GM12878 (cell line): ENCODE results near the gene BLOC1S5. TPM values are rescaled to one million over a fixed set of nuclear protein-coding genes. Genes with fewer than 3 reads are reported as not detected.

Experiments used
- CBX3 ChIP-seq: fragments of 200-600 bp; sonication (generic); IDR thresholded peaks from 2 replicates; pipeline ENCODE4 v1.6.1; 2016; ENCODE audit warnings: low read depth, borderline replicate concordance
- CHD4 ChIP-seq: fragments of 200-600 bp; sonication (generic); IDR thresholded peaks from 2 replicates; pipeline ENCODE4 v1.6.1; 2016; ENCODE audit warnings: mild to moderate bottlenecking
- FOXK2 ChIP-seq: fragments of 450-650 bp; IDR thresholded peaks from 2 replicates; pipeline ENCODE4 v1.6.1; 2017; ENCODE audit warnings: mild to moderate bottlenecking, moderate library complexity
- MTA2 ChIP-seq: fragments of 450-650 bp; IDR thresholded peaks from 2 replicates; pipeline ENCODE4 v1.6.1; 2016; ENCODE audit warnings: low read depth, mild to moderate bottlenecking, moderate library complexity
- POLR2A ChIP-seq: IDR thresholded peaks from 2 replicates; pipeline ENCODE4 v1.6.1; 2011; ENCODE audit warnings: low read depth, mild to moderate bottlenecking, low read length
- SIN3A ChIP-seq: IDR thresholded peaks from 2 replicates; pipeline ENCODE4 v1.6.1; 2012; ENCODE audit warnings: low read depth, low read length, improper control_type of control experiment
- SMAD5 ChIP-seq: IDR thresholded peaks from 2 replicates; pipeline ENCODE4 v1.6.1; 2016; ENCODE audit warnings: antibody characterized with exemption, low read depth
- ZBTB11 ChIP-seq: fragments of 450-650 bp; formaldehyde crosslinking; IDR thresholded peaks from 2 replicates; pipeline ENCODE4 v1.5.0; 2022; ENCODE audit warnings: mild to moderate bottlenecking, missing genetic modification characterization
- ZNF622 ChIP-seq: fragments of 450-650 bp; IDR thresholded peaks from 2 replicates; pipeline ENCODE4 v1.6.1; 2017; ENCODE audit warnings: mild to moderate bottlenecking, inconsistent platforms
- ZSCAN29 ChIP-seq: fragments of 450-650 bp; IDR thresholded peaks from 2 replicates; pipeline ENCODE4 v1.6.1; 2017; ENCODE audit warnings: mild to moderate bottlenecking, moderate library complexity
- ZZZ3 ChIP-seq: IDR thresholded peaks from 2 replicates; pipeline ENCODE4 v1.6.1; 2011; ENCODE audit warnings: low read depth; ENCODE audit not compliant: control insufficient read depth, insufficient read length
- polyA plus RNA-seq, 11 experiments: library from polyadenylated mRNA; depleted of rRNA in 4 of 11; unstranded in 6 of 11; stranded (reverse) in 5 of 11; fragments of >200 nt; fragmentation: Nextera tagmentation in 4 of 11; fragmentation: Illumina TruSeq in 1 of 11; extraction: Ambion mirVana in 4 of 11; extraction: Trizol in 1 of 11; gene quantifications; 1 replicate in 1 of 11; 2 replicates in 10 of 11; pipeline versions ENCODE4 v1.2.1 to v1.2.3, GENCODE V29; 2011 to 2016; ENCODE audit warnings: inconsistent platforms in 2 of 11, missing spikeins in 2 of 11, low read depth in 1 of 11
- total RNA-seq, 4 experiments: library from RNA; depleted of rRNA in 3 of 4; stranded (reverse); fragments of >200 nt in 3 of 4; fragmentation: Illumina TruSeq in 1 of 4; extraction: Trizol in 1 of 4; gene quantifications; 2 replicates each; pipeline versions ENCODE4 v1.2.1 to v1.2.3, GENCODE V29; 2013 to 2021
- TF ChIP-seq, protein P1 (sequence below): fragments of 450-650 bp; IDR thresholded peaks from 2 replicates; pipeline ENCODE4 v1.6.1; 2016; ENCODE audit warnings: mild to moderate bottlenecking, moderate library complexity, borderline replicate concordance

The BLOC1S5 gene
- total and polyA plus RNA-seq, 10 of the 15 experiments (the other 5 are each of a cell fraction or from before 2014, with no cell fraction given), result 4.3 to 22.2 (median 16.1) TPM

DNA sequence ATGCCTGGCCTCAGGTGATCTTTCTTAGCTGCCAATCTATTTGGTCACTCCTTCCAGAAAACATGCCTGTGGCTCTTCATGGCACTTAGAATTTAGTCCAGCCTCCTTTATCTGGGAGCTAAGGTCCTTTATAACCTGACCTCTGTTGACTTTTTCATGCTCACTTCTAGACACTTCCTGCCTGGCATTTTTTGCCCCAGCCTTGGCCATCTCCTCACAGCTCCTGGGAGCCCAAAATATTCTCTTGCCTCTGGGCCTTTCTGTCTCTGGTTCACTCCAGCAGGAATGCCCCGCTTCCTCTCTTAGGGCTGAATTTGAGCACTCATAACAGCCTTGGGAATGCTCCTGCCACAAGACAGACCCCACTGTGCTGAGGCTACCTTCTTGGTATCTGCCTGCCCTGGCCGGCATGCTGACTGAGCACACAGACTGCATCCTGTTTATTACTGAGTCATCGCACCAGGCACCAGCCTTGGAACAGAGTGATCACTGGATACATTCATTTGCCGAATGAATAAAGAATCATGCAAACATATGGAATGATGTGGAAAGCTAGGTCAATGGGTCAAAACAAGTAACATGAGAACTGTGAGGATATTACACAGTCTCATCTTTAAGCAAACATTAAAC is 44.0 kb upstream of the BLOC1S5 start (continued):
- TF ChIP-seq, protein P1, sequence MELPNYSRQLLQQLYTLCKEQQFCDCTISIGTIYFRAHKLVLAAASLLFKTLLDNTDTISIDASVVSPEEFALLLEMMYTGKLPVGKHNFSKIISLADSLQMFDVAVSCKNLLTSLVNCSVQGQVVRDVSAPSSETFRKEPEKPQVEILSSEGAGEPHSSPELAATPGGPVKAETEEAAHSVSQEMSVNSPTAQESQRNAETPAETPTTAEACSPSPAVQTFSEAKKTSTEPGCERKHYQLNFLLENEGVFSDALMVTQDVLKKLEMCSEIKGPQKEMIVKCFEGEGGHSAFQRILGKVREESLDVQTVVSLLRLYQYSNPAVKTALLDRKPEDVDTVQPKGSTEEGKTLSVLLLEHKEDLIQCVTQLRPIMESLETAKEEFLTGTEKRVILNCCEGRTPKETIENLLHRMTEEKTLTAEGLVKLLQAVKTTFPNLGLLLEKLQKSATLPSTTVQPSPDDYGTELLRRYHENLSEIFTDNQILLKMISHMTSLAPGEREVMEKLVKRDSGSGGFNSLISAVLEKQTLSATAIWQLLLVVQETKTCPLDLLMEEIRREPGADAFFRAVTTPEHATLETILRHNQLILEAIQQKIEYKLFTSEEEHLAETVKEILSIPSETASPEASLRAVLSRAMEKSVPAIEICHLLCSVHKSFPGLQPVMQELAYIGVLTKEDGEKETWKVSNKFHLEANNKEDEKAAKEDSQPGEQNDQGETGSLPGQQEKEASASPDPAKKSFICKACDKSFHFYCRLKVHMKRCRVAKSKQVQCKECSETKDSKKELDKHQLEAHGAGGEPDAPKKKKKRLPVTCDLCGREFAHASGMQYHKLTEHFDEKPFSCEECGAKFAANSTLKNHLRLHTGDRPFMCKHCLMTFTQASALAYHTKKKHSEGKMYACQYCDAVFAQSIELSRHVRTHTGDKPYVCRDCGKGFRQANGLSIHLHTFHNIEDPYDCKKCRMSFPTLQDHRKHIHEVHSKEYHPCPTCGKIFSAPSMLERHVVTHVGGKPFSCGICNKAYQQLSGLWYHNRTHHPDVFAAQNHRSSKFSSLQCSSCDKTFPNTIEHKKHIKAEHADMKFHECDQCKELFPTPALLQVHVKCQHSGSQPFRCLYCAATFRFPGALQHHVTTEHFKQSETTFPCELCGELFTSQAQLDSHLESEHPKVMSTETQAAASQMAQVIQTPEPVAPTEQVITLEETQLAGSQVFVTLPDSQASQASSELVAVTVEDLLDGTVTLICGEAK, result no peak
- TF ChIP-seq ZBTB11 (CRISPR knock-in tag) (no peak), POLR2A (no peak), CHD4 (no peak), ZNF622 (no peak), SMAD5 (no peak), SIN3A (no peak), MTA2 (no peak), CBX3 (no peak), FOXK2 (no peak), ZSCAN29 (no peak), ZZZ3 (no peak)
